HepG2 (cell line): ENCODE data around the gene SERPINB6. TPM values are rescaled to one million over a fixed set of nuclear protein-coding genes. Genes with fewer than 3 reads are reported as not detected.

ENCODE experiments used
- ATAC-seq: fragments of 200-7000 bp; cut with Tn5 transposase; 3 replicates; pipeline ENCODE4 v1.9.1; 2020; ENCODE audit warnings: mild to moderate bottlenecking, moderate library complexity
- BruUV-seq: library from RNA; stranded (reverse); fragments of 400-500 nt; replicated peaks from 2 replicates; lab custom pipeline; 2021; lab: Mats Ljungman, UMichigan
- CTCF ChIA-PET: fragments of 300-600 bp; formaldehyde crosslinking; extraction: SDS; loops from one replicate; lab custom pipeline; 2021; ENCODE audit warnings: low total read pairs, inconsistent platforms, low intra/inter-chr PET ratio; lab: Yijun Ruan, JAX
- POLR2A ChIA-PET: fragments of 350-600 bp; sonication (Branson Sonifier 250); formaldehyde crosslinking; loops from one replicate; lab custom pipeline; 2020; ENCODE audit warnings: antibody characterized with exemption, inconsistent platforms; lab: Yijun Ruan, JAX
- DNase-seq: peaks from one replicate; pipeline ENCODE4 v3.0.0-alpha.2; 2015; ENCODE audit warnings: low spot score
- FAIRE-seq: peaks from 3 replicates; lab custom pipeline; 2011; peaks lifted over from hg19 to GRCh38; lab: Jason Lieb, UNC
- H2AFZ ChIP-seq: one replicate; pipeline ENCODE4 v1.6.1; 2011; ENCODE audit warnings: low read length, inconsistent platforms
- H3K27ac ChIP-seq: fragments of 300-600 bp; 3 replicates; pipeline ENCODE4 v1.8.0; 2011; ENCODE audit warnings: mixed run types, mild to moderate bottlenecking, mixed read lengths, low read length, inconsistent platforms; ENCODE audit not compliant: insufficient read depth; ENCODE audit errors: extremely low read length
- H3K27me3 ChIP-seq, 2 experiments: fragments of 200-600 bp in 1 of 2; 2 replicates in 1 of 2; 3 replicates in 1 of 2; pipeline versions ENCODE4 v1.6.0 to v1.8.0; 2011; ENCODE audit warnings: low read length in 2 of 2, mild to moderate bottlenecking in 2 of 2, moderate library complexity in 2 of 2, inconsistent platforms in 1 of 2; ENCODE audit not compliant: insufficient read depth in 2 of 2, control insufficient read depth in 1 of 2
- H3K36me3 ChIP-seq, 2 experiments: fragments of 200-600 bp in 1 of 2; replicated peaks in 1 of 2; 2 replicates in 1 of 2; 3 replicates in 1 of 2; pipeline versions ENCODE4 v1.5.1 to v1.8.0; 2011; ENCODE audit warnings: low read length in 2 of 2, inconsistent platforms in 1 of 2; ENCODE audit not compliant: insufficient read depth in 2 of 2, control insufficient read depth in 1 of 2
- H3K4me1 ChIP-seq: 2 replicates; pipeline ENCODE4 v1.5.1; 2012; ENCODE audit warnings: low read length, inconsistent platforms; ENCODE audit not compliant: insufficient read depth
- H3K4me2 ChIP-seq: 2 replicates; pipeline ENCODE4 v1.6.0; 2011; ENCODE audit warnings: low read depth, low read length, inconsistent platforms
- H3K4me3 ChIP-seq, 3 experiments: fragments of 200-600 bp in 1 of 3; sonication (generic), shearing (Covaris generic) in 1 of 3; replicated peaks in 1 of 3; 2 replicates each; pipeline ENCODE4 v1.5.1; 2011 to 2016; ENCODE audit warnings: low read length in 3 of 3, inconsistent platforms in 2 of 3, low read depth in 2 of 3, mild to moderate bottlenecking in 2 of 3, control low read depth in 1 of 3, mixed read lengths in 1 of 3; ENCODE audit not compliant: insufficient read depth in 1 of 3
- H3K79me2 ChIP-seq: one replicate; pipeline ENCODE4 v1.6.1; 2011; ENCODE audit warnings: low read length, inconsistent platforms; ENCODE audit not compliant: insufficient read depth
- H3K9ac ChIP-seq: 2 replicates; pipeline ENCODE4 v1.6.0; 2011; ENCODE audit warnings: mild to moderate bottlenecking, low read depth, low read length, inconsistent platforms; ENCODE audit not compliant: insufficient read depth
- H3K9me3 ChIP-seq: 2 replicates; pipeline ENCODE4 v1.5.1; 2012; ENCODE audit warnings: mild to moderate bottlenecking, low read length
- H4K20me1 ChIP-seq: 2 replicates; pipeline ENCODE4 v1.6.0; 2011; ENCODE audit warnings: inconsistent platforms, mild to moderate bottlenecking, low read length, moderate library complexity; ENCODE audit not compliant: insufficient read depth
- PAWR ChIP-seq: sonication (generic); formaldehyde crosslinking; IDR thresholded peaks from 2 replicates; pipeline ENCODE4 v1.4.0; 2020; ENCODE audit warnings: missing genetic modification reagents, mild to moderate bottlenecking, borderline replicate concordance
- PHB2 ChIP-seq: fragments of 450-650 bp; IDR thresholded peaks from 2 replicates; pipeline ENCODE4 v1.6.1; 2018; ENCODE audit not compliant: partially characterized antibody
- RFX5 ChIP-seq: IDR thresholded peaks from 2 replicates; pipeline ENCODE4 v1.6.1; 2011; ENCODE audit warnings: low read depth, low read length, improper control_type of control experiment
- RFXANK ChIP-seq: IDR thresholded peaks from 2 replicates; pipeline ENCODE4 v1.6.1; 2016
- SIN3B ChIP-seq: fragments of 150-350 bp; IDR thresholded peaks from 2 replicates; pipeline ENCODE4 v1.6.1; 2014; ENCODE audit warnings: low read length
- ZBTB46 ChIP-seq: sonication (generic); formaldehyde crosslinking; IDR thresholded peaks from 2 replicates; pipeline ENCODE4 v1.4.0; 2020; ENCODE audit warnings: mild to moderate bottlenecking, missing genetic modification reagents, borderline replicate concordance
- ZMAT5 ChIP-seq: sonication (generic); formaldehyde crosslinking; IDR thresholded peaks from 2 replicates; pipeline ENCODE4 v1.5.0; 2020; ENCODE audit warnings: mild to moderate bottlenecking, low read depth, missing genetic modification reagents, borderline replicate concordance
- ZNF18 ChIP-seq: sonication (generic); formaldehyde crosslinking; IDR thresholded peaks from 2 replicates; pipeline ENCODE4 v1.8.0; 2022; ENCODE audit warnings: mild to moderate bottlenecking, missing genetic modification reagents; ENCODE audit not compliant: insufficient replicate concordance
- ZNF644 ChIP-seq: IDR thresholded peaks from 2 replicates; pipeline ENCODE4 v1.6.1; 2016; ENCODE audit warnings: low read depth
- WGBS: methylation state at CpG from one replicate; pipeline ENCODE4 v1.1.6; 2017; ENCODE audit warnings: low lambda C conversion rate; 5-methylcytosine and 5-hydroxymethylcytosine counted together
- in situ Hi-C: cut with HindIII; loops from 2 replicates; pipeline ENCODE4 v1.10.0; 2017; ENCODE audit warnings: low pct_unique_long_range_greater_than_20kb; ENCODE audit not compliant: extremely low pct_ligation_motif_present
- intact Hi-C: fragments of 100-400 bp; cut with micrococcal nuclease; formaldehyde crosslinking; loops from one replicate; pipeline ENCODE4 v1.10.0; 2022; ENCODE audit not compliant: unreplicated experiment
- polyA plus RNA-seq, 8 experiments: library from polyadenylated mRNA; depleted of rRNA in 3 of 8; stranded (reverse) in 7 of 8; unstranded in 1 of 8; fragments of >200 nt; fragmentation: Illumina TruSeq in 4 of 8; extraction: Trizol in 4 of 8; gene quantifications; 2 replicates each; pipeline versions ENCODE4 v1.2.1 to v1.2.3, GENCODE V29; 2011 to 2016; ENCODE audit warnings: low read depth in 4 of 8, missing spikeins in 1 of 8, mixed read lengths in 1 of 8; ENCODE audit not compliant: insufficient read depth in 1 of 8
- total RNA-seq, 5 experiments: library from RNA; depleted of rRNA; stranded (reverse); fragments of >200 nt; fragmentation: Illumina TruSeq; extraction: Trizol; gene quantifications; 2 replicates each; pipeline ENCODE4 v1.2.3, GENCODE V29; 2016; ENCODE audit warnings: low read depth in 1 of 5
- TF ChIP-seq, protein P1 (sequence below): sonication (generic); formaldehyde crosslinking; IDR thresholded peaks from 2 replicates; pipeline ENCODE4 v1.5.1; 2020; ENCODE audit warnings: missing genetic modification reagents, mild to moderate bottlenecking, borderline replicate concordance

SERPINB6 gene
- total and polyA plus RNA-seq, 2 of the 13 experiments (the other 11 are each of a cell fraction or from before 2014, with no cell fraction given), result 38.2 to 61.3 TPM

GRCh38 chr6:2916158-2916925 is 55.0 kb downstream of the SERPINB6 start:
- no peak overlapping the region for H3K27ac ChIP-seq
- H3K27me3 ChIP-seq, result peaks cover 0 to 39% of the 10 kb centered on the region in 2 experiments; a peak in 4 of 5 replicates
- intact Hi-C loops, result no loop called here
- H3K79me2 ChIP-seq, result no peaks in the 10 kb centered on the region
- BruUV-seq, result no TSS peak
- no peaks in the 10 kb centered on the region for H3K36me3 ChIP-seq
- no peaks in the 10 kb centered on the region for H4K20me1 ChIP-seq
- ATAC-seq (no peak), DNase-seq (no peak), FAIRE-seq (no peak)
- H2AFZ ChIP-seq, result no peak overlapping the region
- POLR2A ChIA-PET, result no interaction called here
- no peak overlapping the region for H3K9ac ChIP-seq
- CTCF ChIA-PET, result no interaction called here
- 33% methylated on average over 3 of the region's 3 CpGs for WGBS
- TF ChIP-seq PHB2 (no peak), PAWR (CRISPR knock-in tag) (no peak), ZBTB46 (CRISPR knock-in tag) (no peak), RFX5 (no peak), ZNF644 (CRISPR knock-in tag) (no peak), ZNF18 (CRISPR knock-in tag) (no peak), RFXANK (CRISPR knock-in tag) (no peak), SIN3B (no peak), ZMAT5 (no peak)
- TF ChIP-seq, protein P1, sequence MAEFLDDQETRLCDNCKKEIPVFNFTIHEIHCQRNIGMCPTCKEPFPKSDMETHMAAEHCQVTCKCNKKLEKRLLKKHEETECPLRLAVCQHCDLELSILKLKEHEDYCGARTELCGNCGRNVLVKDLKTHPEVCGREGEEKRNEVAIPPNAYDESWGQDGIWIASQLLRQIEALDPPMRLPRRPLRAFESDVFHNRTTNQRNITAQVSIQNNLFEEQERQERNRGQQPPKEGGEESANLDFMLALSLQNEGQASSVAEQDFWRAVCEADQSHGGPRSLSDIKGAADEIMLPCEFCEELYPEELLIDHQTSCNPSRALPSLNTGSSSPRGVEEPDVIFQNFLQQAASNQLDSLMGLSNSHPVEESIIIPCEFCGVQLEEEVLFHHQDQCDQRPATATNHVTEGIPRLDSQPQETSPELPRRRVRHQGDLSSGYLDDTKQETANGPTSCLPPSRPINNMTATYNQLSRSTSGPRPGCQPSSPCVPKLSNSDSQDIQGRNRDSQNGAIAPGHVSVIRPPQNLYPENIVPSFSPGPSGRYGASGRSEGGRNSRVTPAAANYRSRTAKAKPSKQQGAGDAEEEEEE, result no peak
- H3K4me3 ChIP-seq, result no peak overlapping the region
- H3K4me2 ChIP-seq, result no peak overlapping the region
- peaks cover 27% of the 10 kb centered on the region for H3K4me1 ChIP-seq
- in situ Hi-C loops, result no loop called here
- no peaks in the 10 kb centered on the region for H3K9me3 ChIP-seq
